Endothelial cell of umbilical vein (primary cell): ENCODE data around the gene KLHL9. TPM values are rescaled to one million over a fixed set of nuclear protein-coding genes. Genes with fewer than 3 reads are reported as not detected.

Source experiments
- BruUV-seq: library from RNA; stranded (reverse); fragments of 400-500 nt; replicated peaks from 2 replicates; lab custom pipeline; 2021; lab: Mats Ljungman, UMichigan
- CTCF ChIA-PET: fragments of 300-600, 350-600 bp; sonication (Branson Sonifier 250); formaldehyde crosslinking; loops from one replicate; lab custom pipeline; 2021; ENCODE audit warnings: antibody characterized with exemption, inconsistent platforms; lab: Charles Lee
- POLR2A ChIA-PET: fragments of 300-600, 350-600 bp; sonication (Branson Sonifier 250); formaldehyde crosslinking; loops from one replicate; lab custom pipeline; 2021; ENCODE audit warnings: antibody characterized with exemption, inconsistent platforms; lab: Charles Lee
- DNase-seq: peaks from one replicate; pipeline ENCODE4 v3.0.0-alpha.2; 2011; ENCODE audit warnings: low read depth, low spot score
- FAIRE-seq: peaks from 2 replicates; lab custom pipeline; 2011; peaks lifted over from hg19 to GRCh38; lab: Jason Lieb, UNC
- H2AFZ ChIP-seq: 2 replicates; pipeline ENCODE4 v1.6.0; 2012; ENCODE audit warnings: low read depth, low read length, control low read depth, inconsistent platforms
- H3K27ac ChIP-seq: 2 replicates; pipeline ENCODE4 v1.5.1; 2011; ENCODE audit warnings: low read depth, mild to moderate bottlenecking, control low read depth, low read length, moderate library complexity; ENCODE audit not compliant: insufficient read depth
- H3K27me3 ChIP-seq, 2 experiments: 2 replicates each; pipeline versions ENCODE4 v1.6.0 to v1.6.1; 2011; ENCODE audit warnings: low read length in 2 of 2, mixed read lengths in 1 of 2; ENCODE audit not compliant: control insufficient read depth in 2 of 2, insufficient read depth in 2 of 2
- H3K36me3 ChIP-seq, 2 experiments: 2 replicates in 1 of 2; 3 replicates in 1 of 2; pipeline ENCODE4 v1.5.1; 2011; ENCODE audit warnings: low read length in 2 of 2, mild to moderate bottlenecking in 1 of 2, moderate library complexity in 1 of 2; ENCODE audit not compliant: control insufficient read depth in 2 of 2, insufficient read depth in 2 of 2; ENCODE audit errors: extremely low read depth in 1 of 2
- H3K4me1 ChIP-seq: 3 replicates; pipeline ENCODE4 v1.5.1; 2011; ENCODE audit warnings: mild to moderate bottlenecking, low read length; ENCODE audit not compliant: control insufficient read depth, insufficient read depth; ENCODE audit errors: extremely low read depth
- H3K4me2 ChIP-seq: 2 replicates; pipeline ENCODE4 v1.6.1; 2011; ENCODE audit warnings: low read length, control low read depth, mixed read lengths; ENCODE audit not compliant: insufficient read depth
- H3K4me3 ChIP-seq, 3 experiments: fragments of 200-600 bp in 1 of 3; sonication (generic), shearing (Covaris generic) in 1 of 3; replicated peaks in 1 of 3; 2 replicates each; pipeline ENCODE4 v1.5.1; 2011 to 2016; ENCODE audit warnings: control low read depth in 3 of 3, low read length in 3 of 3, mild to moderate bottlenecking in 2 of 3, inconsistent platforms in 1 of 3, low read depth in 1 of 3, moderate library complexity in 1 of 3; ENCODE audit not compliant: insufficient read depth in 1 of 3
- H3K79me2 ChIP-seq: 2 replicates; pipeline ENCODE4 v1.6.0; 2012; ENCODE audit warnings: low read length, inconsistent platforms; ENCODE audit not compliant: control insufficient read depth, insufficient read depth
- H3K9ac ChIP-seq: replicated peaks from 2 replicates; pipeline ENCODE3; 2011; ENCODE audit warnings: low read length, control low read depth; ENCODE audit not compliant: insufficient read depth; ENCODE audit errors: extremely low read depth
- H3K9me1 ChIP-seq: replicated peaks from 3 replicates; pipeline ENCODE4 v1.6.0; 2011; ENCODE audit warnings: mild to moderate bottlenecking, low read length; ENCODE audit not compliant: control insufficient read depth, insufficient read depth; ENCODE audit errors: extremely low read depth
- H3K9me3 ChIP-seq: replicated peaks from 2 replicates; pipeline ENCODE4 v1.5.1; 2012; ENCODE audit warnings: low read length, inconsistent platforms; ENCODE audit not compliant: control insufficient read depth, insufficient read depth
- H4K20me1 ChIP-seq: replicated peaks from 2 replicates; pipeline ENCODE3; 2011; ENCODE audit warnings: mild to moderate bottlenecking, low read length; ENCODE audit not compliant: control insufficient read depth, insufficient read depth; ENCODE audit errors: extremely low read depth
- CTCF ChIP-seq, 2 donors: IDR thresholded peaks; 1 replicate in 1 of 2; 2 replicates in 1 of 2; pipeline ENCODE4 v1.5.1; 2011; ENCODE audit warnings: low read length in 2 of 2, mild to moderate bottlenecking in 2 of 2, moderate library complexity in 2 of 2, control low read depth in 1 of 2, inconsistent platforms in 1 of 2, low read depth in 1 of 2; ENCODE audit not compliant: insufficient read depth in 1 of 2; ENCODE audit errors: extremely low read depth in 1 of 2
- EZH2 ChIP-seq: IDR thresholded peaks from 2 replicates; pipeline ENCODE4 v1.6.1; 2012; ENCODE audit warnings: borderline replicate concordance, low read depth, mild to moderate bottlenecking, moderate library complexity, low read length, inconsistent platforms; ENCODE audit not compliant: severe bottlenecking
- FOS ChIP-seq: IDR thresholded peaks from 2 replicates; pipeline ENCODE4 v1.6.1; 2011; ENCODE audit warnings: mild to moderate bottlenecking, low read length, moderate library complexity, borderline replicate concordance; ENCODE audit not compliant: insufficient read depth
- GATA2 ChIP-seq: IDR thresholded peaks from 2 replicates; pipeline ENCODE4 v1.7.0; 2011; ENCODE audit warnings: low read depth, mild to moderate bottlenecking, moderate library complexity, mixed read lengths, low read length; ENCODE audit not compliant: insufficient read length, insufficient read depth
- JUN ChIP-seq: IDR thresholded peaks from 2 replicates; pipeline ENCODE4 v1.6.1; 2011; ENCODE audit warnings: borderline replicate concordance, low read depth; ENCODE audit not compliant: insufficient read length, insufficient read depth
- MAX ChIP-seq: IDR thresholded peaks from 2 replicates; pipeline ENCODE4 v1.6.1; 2011; ENCODE audit not compliant: insufficient read depth, insufficient read length
- MYC ChIP-seq: IDR thresholded peaks from one replicate; pipeline ENCODE4 v1.6.1; 2011; ENCODE audit warnings: mild to moderate bottlenecking, low read depth, low read length
- POLR2A ChIP-seq: IDR thresholded peaks from 2 replicates; pipeline ENCODE4 v1.6.1; 2012; ENCODE audit warnings: low read depth, mild to moderate bottlenecking, control low read depth, low read length
- POLR2AphosphoS5 ChIP-seq: IDR thresholded peaks from 2 replicates; pipeline ENCODE4 v1.6.1; 2012; ENCODE audit warnings: low read depth, mild to moderate bottlenecking, control low read depth, low read length, moderate library complexity; ENCODE audit not compliant: insufficient read depth
- dilution Hi-C: fragments of 300-500 bp; cut with MboI; formaldehyde crosslinking; loops from one replicate; pipeline ENCODE4 v1.15.0; 2019; ENCODE audit warnings: low sequenced_read_pairs; ENCODE audit not compliant: extremely low pct_ligation_motif_present
- intact Hi-C: fragments of 100-400 bp; cut with micrococcal nuclease; formaldehyde crosslinking; loops from one replicate; pipeline ENCODE4 v1.10.0; 2022
- polyA plus RNA-seq, 4 experiments: library from polyadenylated mRNA; depleted of rRNA in 3 of 4; stranded (reverse) in 3 of 4; unstranded in 1 of 4; fragments of >200 nt; gene quantifications; 2 replicates each; pipeline versions ENCODE4 v1.2.1 to v1.2.3, GENCODE V29; 2011 to 2012; ENCODE audit warnings: missing spikeins in 1 of 4
- total RNA-seq: library from RNA; stranded (reverse); gene quantifications from 2 replicates; pipeline ENCODE4 v1.2.3, GENCODE V29; 2021

Gene KLHL9
- total and polyA plus RNA-seq, 2 donors (not counting 3 experiments of a cell fraction or from before 2014, with no cell fraction given) = 8.0 to 23.5 TPM

GRCh38 chr9:21348430-21348970, 13.3 kb upstream of the KLHL9 start:
- Histone ChIP-seq H3K9ac (no peak overlapping the region), H3K79me2 (no peaks in the 10 kb centered on the region), H3K9me3 (no peaks in the 10 kb centered on the region), H3K27ac (no peak overlapping the region), H2AFZ (no peak overlapping the region), H3K27me3 (peaks cover 10 to 35% of the 10 kb centered on the region in 2 experiments), H3K36me3 (no peaks in the 10 kb centered on the region), H3K9me1 (no peaks in the 10 kb centered on the region), H3K4me2 (no peak overlapping the region), H3K4me1 (no peaks in the 10 kb centered on the region), H4K20me1 (no peaks in the 10 kb centered on the region), H3K4me3 (no peak overlapping the region)
- no TSS peak for BruUV-seq
- no peak for FAIRE-seq
- no peak for DNase-seq
- POLR2A ChIA-PET = no interaction called here
- CTCF ChIA-PET = interaction anchor here (1.6 kb wide), 1 partner anchor 22 kb away, joined by 5 read pairs; no protein-coding TSS in a partner anchor
- intact Hi-C loops = loop anchor here (5.0 kb wide), 1 partner anchor 66 kb away; no protein-coding TSS in a partner anchor
- dilution Hi-C loops = no loop called here
- TF ChIP-seq EZH2 (no peak), CTCF (IDR thresholded peaks at IDR 0.05; ENCODE audit: extremely low read depth in 1 of 2, insufficient read depth in 1 of 2, low read depth in 1 of 2, low read length in 2 of 2) (no peak), MAX (no peak), JUN (no peak), POLR2AphosphoS5 (no peak), FOS (no peak), GATA2 (no peak), POLR2A (no peak), MYC (no peak)
